ENCODE data around the gene RAET1E.

RAET1E gene

GRCh38 chr6:149910721-149911151, 12.8 kb upstream of the RAET1E start:
- in situ Hi-C loops (cut with HindIII; ENCODE audit: low sequenced_read_pairs): no loop called here

- in situ Hi-C loops (cut with HindIII; ENCODE audit: low sequenced_read_pairs): loop anchor here (10.0 kb wide), 1 partner anchor 185 kb away; no protein-coding TSS in a partner anchor
Measured at GRCh38 chr6:149909701-149910470, 12.0 kb upstream of the RAET1E start.

- in situ Hi-C loops (cut with HindIII; ENCODE audit: low sequenced_read_pairs): loop anchor here (10.0 kb wide), 1 partner anchor 184 kb away; no protein-coding TSS in a partner anchor
Measured at GRCh38 chr6:149908480-149908879, 10.6 kb upstream of the RAET1E start.

DNA sequence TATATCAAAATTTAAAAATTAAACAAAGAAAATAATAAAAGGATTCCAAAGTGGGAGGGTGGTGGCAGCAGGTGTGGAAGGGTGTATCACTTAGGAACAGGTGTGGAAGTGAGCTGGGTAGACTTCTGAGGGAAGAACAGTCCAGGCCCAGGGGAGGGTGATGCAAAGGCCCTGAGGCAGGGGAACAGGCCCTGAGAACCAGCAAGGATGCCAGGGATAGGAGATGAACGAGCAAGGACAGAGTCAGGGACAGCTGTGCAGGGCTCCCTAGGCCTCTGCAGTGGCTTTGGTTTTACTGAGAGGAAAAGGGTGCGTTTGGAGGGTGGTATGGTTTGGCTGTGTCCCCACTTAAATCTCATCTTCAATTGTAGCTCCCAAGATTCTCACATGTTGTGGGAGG, 9.4 kb upstream of the RAET1E start:
- in situ Hi-C loops (cut with HindIII; ENCODE audit: low sequenced_read_pairs): loop anchor here (10.0 kb wide), 1 partner anchor 183 kb away; no protein-coding TSS in a partner anchor

DNA sequence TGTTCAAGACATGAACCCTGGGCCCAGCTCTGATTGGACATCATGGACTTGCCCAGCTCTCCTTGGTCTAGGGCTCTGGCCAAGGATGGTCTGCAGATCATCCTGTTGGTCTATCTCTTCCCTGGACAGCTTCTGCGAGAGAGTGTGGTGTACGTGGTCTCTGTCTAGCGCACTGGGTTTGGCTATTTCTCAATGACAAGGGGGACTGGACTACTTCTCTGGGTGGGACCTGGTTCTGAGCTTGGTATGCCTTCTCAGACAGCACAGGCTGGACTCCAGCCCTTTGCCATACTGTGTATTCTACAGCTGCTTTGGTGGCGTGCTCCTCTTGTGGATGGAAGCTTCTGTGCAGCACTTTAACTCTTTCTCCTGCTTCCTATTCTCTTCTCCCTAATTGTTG, 8.5 kb upstream of the RAET1E start:
- in situ Hi-C loops (cut with HindIII; ENCODE audit: low sequenced_read_pairs): loop anchor here (10.0 kb wide), 1 partner anchor 182 kb away; no protein-coding TSS in a partner anchor

- in situ Hi-C loops (cut with HindIII; ENCODE audit: low sequenced_read_pairs): loop anchor here (10.0 kb wide), 1 partner anchor 181 kb away; no protein-coding TSS in a partner anchor
Measured at GRCh38 chr6:149905911-149906371, 8.0 kb upstream of the RAET1E start.

DNA sequence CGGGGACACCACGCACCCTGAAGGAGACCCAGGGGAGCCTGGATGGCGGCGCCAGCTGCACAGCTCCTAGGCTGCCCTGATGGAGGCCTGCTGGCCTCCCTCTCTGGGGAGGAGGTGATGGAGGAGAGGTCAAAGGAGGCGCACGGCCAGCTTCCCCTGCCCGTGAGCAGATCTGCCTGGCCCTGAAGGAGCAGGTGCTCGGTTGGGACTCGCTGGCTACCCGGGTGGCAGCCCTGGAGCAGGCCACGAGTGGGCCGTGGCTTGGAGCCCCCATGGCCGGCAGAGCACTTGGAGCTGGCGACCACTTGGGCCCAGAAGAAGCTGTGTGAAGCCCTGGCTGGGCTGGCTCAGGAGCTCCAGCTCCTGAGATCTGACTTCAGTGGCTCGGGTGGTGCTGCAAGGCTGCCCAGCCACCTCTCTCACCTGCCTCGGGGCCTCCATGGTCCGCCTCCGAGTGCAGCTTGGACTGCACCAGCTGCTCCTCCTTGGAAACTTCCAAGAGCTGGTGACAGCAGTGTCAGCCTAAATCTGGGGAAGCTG, 7.5 kb upstream of the RAET1E start:
- in situ Hi-C loops (cut with HindIII; ENCODE audit: low sequenced_read_pairs): loop anchor here (10.0 kb wide), 1 partner anchor 181 kb away; no protein-coding TSS in a partner anchor

GRCh38 chr6:149904661-149905370, 6.9 kb upstream of the RAET1E start:
- in situ Hi-C loops (cut with HindIII; ENCODE audit: low sequenced_read_pairs): loop anchor here (10.0 kb wide), 1 partner anchor 180 kb away; no protein-coding TSS in a partner anchor

GRCh38 chr6:149903938-149904611, 6.2 kb upstream of the RAET1E start:
- in situ Hi-C loops (cut with HindIII; ENCODE audit: low sequenced_read_pairs): loop anchor here (10.0 kb wide), 1 partner anchor 179 kb away; no protein-coding TSS in a partner anchor

DNA sequence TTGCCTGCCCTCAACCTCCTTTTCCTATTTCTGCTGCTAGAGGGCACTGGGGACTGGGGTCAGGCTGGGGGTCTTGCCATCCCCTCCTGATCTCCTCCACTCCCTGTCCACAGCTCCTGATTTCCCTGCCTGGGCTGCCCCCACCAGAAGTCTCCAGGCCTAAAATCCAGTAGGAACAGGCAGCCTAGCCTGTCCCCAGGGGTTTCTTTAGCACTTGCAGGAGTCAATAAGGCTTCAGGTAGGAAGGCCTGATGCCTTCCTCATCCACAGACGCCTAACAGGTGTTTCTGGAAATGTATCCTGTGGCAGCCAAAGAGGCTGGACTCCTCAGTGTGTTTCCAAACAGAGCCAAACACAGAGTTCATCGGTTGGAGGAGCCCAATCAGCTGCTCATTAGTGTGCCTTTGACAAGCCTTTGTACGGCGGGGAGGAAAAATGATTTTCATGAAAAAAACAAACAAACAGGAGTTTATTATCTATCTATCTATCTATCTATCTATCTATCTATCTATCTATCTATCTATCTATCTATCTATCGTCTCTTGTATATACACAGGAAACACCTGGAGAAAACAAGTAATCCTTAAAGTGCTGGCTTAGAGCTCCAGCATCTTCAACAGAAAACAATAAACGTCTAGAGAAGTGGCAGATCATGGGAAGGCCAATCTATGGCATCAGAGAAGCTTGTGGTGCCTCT, 3.7 kb upstream of the RAET1E start:
- in situ Hi-C loops (cut with HindIII; ENCODE audit: low sequenced_read_pairs): loop anchor here (10.0 kb wide), 1 partner anchor 177 kb away; no protein-coding TSS in a partner anchor

DNA sequence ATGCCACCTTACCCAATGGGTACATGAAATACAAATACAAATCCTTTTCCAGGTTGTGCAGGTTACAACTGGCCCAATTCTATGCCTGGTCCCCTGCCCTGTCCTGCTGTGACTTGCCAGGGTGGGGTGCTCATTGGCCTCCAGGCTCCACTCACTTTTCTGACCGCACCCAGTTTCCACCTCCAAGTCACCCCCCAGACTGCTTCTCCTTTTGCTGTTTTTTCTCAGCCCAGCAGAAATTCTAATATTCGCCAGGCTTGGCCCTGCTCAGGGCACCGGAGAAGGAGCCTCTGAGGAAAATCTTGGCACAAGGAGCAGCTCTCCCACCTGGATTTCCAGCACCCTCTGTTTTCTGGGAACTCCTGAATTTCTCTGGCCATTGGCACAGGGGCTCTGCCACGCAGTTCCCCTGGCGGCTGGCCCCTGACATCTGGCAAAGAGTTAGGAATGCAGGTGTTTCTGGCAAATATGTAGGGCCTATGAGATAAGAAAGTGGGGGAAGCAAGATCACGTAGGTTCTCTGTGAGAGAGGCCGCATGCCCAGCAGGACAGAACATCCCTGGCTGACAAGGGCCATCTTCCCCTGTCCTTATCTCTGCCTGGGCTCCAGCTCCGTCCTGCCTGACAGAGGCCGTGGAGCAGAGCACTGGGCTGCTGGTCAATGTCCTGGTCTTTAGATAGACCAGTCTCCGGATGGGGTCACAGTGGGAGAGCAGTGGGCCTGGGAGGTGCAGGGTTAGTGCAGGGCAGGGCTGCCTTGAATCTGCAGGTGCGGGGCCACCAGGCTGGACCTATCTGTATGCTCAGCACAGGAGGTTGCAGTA, 2.9 kb upstream of the RAET1E start:
- in situ Hi-C loops (cut with HindIII; ENCODE audit: low sequenced_read_pairs): loop anchor here (10.0 kb wide), 1 partner anchor 176 kb away; no protein-coding TSS in a partner anchor

- in situ Hi-C loops (cut with HindIII; ENCODE audit: low sequenced_read_pairs): loop anchor here (10.0 kb wide), 1 partner anchor 175 kb away; no protein-coding TSS in a partner anchor
Measured at GRCh38 chr6:149899926-149900619, 2.2 kb upstream of the RAET1E start.

GRCh38 chr6:149899486-149899885, 1.6 kb upstream of the RAET1E start:
- in situ Hi-C loops (cut with HindIII; ENCODE audit: low sequenced_read_pairs): no loop called here

GRCh38 chr6:149898966-149899365, 1.1 kb upstream of the RAET1E start:
- in situ Hi-C loops (cut with HindIII; ENCODE audit: low sequenced_read_pairs): no loop called here

DNA sequence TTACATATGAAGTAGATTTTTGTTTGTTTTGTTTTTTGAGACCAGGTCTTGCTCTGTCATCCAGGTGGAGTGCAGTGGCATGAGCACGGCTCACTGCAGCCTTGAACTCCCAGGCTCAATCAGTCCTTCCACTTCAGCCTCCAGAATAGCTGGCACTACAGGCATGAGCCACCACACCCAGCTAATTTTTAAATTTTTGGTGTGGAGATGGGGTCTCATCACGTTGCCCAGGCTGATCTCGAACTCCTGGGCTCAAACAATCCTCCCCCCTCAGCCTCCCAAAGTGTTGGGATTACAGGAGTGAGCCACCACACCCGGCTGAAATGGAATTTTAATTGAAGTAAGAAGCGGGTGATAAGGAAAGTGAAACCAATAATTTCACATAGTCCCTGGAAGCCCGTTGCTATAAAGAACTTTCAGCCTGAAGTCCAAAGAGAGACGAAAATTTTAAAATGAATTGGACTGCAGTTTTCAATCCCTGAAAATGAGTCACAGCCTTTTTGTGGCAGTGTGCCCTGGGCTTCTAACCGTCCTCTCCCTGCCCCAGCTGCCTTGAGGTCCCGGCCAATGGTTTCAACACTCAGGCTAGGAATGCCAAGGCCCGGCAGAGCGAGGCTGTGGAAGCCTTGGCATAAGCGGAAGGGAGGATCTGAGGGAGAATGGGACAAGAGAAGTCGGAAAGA, 757 bp downstream of the RAET1E start:
- in situ Hi-C loops (cut with HindIII; ENCODE audit: low sequenced_read_pairs): no loop called here

DNA sequence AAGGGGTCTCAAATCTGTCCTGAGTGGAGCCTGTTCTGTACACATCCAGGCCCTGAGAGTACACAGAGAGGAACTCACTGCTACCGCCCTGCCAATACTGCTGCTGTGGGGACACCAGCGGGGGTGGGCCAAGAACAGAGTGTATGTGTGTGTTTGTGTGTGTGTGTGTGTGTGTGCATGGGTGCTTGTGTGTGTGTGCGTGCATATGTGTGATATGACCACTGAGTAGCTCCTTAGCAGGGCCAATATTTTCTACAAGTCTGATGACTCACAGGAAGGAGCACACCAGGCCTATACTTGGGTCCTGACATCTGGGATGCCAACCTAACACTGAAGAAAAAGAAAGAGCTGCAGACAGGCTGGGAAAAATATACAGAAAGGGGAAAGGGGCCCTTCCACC, 1.4 kb downstream of the RAET1E start:
- in situ Hi-C loops (cut with HindIII; ENCODE audit: low sequenced_read_pairs): no loop called here

DNA sequence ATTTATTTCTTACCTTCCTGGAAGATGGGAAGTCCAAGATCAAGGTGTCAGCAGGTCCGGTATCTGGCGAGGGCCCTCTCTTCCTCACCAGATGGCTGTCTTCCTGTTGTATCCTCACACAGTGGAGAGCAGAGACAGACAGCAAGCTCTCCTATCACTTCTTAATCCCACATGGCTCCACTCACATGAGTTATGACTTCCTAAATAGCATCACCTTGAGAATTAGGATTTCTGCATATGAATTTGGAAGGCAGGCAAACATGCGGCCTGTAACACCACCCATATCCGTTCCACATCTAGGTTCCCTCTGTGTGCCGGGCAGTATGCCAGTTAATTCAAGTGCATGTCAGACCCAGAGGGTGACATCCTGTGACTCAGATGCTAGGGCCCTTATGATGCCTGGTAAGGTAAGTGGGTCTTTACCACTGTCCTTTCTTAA, 2.1 kb downstream of the RAET1E start:
- in situ Hi-C loops (cut with HindIII; ENCODE audit: low sequenced_read_pairs): no loop called here
